SK-N-SH (cell line): ENCODE data around the gene BMP8A.
"Not testable (repeated sequence)": the region's sequence is repeated elsewhere in the genome, so short reads cannot be mapped to it uniquely, and the experiment has no call there.

Source experiments
- CTCF ChIP-seq: fragments of 200-600 bp; sonication (generic); IDR thresholded peaks from 2 replicates; pipeline ENCODE4 v1.6.1; 2017; ENCODE audit warnings: antibody characterized with exemption, mild to moderate bottlenecking, moderate library complexity
- POLR2AphosphoS5 ChIP-seq: IDR thresholded peaks from 2 replicates; pipeline ENCODE4 v1.6.1; 2012; ENCODE audit warnings: low read depth, low read length
- RCOR1 ChIP-seq: fragments of 150-350 bp; IDR thresholded peaks from 2 replicates; pipeline ENCODE4 v1.6.1; 2017; ENCODE audit warnings: antibody characterized with exemption, low read length
- TCF12 ChIP-seq: IDR thresholded peaks from 2 replicates; pipeline ENCODE4 v1.4.0; 2012
- ZBTB33 ChIP-seq: IDR thresholded peaks from 2 replicates; pipeline ENCODE4 v1.4.0; 2012; ENCODE audit warnings: low read depth, borderline replicate concordance

GRCh38 chr1:39467108-39467720 lies 24.2 kb upstream of the BMP8A start:
- not testable (repeated sequence) for TF ChIP-seq RCOR1, CTCF, ZBTB33, TCF12, POLR2AphosphoS5
